ENCODE data around the gene KRTAP3-3. TPM values are rescaled to one million over a fixed set of nuclear protein-coding genes. Genes with fewer than 3 reads are reported as not detected.

Gene KRTAP3-3
- total RNA-seq, 1 donor = not detected

DNA sequence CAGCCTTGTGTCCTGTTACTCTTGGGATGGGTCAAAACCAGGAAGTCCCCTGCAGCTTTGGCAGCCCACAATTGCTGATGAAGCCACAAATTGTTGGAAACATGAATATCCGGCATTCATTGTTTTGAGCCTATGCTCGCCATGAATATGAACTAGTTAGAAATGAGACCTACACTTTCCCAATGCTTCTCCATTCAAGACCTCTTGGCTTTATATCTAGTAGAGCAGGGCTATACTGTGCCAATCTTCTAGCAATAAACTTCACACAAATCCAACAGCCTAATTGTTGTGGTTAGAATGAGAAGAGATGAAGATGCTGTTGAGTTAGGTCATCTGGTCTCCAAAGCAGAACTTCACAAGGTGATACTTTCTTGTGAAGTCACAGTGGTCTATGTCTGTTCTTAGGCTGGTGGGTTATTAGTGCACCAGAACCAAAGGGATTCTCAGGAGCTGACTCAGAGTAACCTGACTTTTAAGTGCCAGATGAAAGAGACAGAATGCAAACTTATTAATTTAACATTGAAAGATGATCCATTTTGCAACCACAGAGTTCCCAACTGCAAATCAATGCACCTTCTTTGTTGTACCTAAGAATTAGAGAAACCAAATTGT, 42.8 kb downstream of the KRTAP3-3 start:
- TF ChIP-seq, protein P1, sequence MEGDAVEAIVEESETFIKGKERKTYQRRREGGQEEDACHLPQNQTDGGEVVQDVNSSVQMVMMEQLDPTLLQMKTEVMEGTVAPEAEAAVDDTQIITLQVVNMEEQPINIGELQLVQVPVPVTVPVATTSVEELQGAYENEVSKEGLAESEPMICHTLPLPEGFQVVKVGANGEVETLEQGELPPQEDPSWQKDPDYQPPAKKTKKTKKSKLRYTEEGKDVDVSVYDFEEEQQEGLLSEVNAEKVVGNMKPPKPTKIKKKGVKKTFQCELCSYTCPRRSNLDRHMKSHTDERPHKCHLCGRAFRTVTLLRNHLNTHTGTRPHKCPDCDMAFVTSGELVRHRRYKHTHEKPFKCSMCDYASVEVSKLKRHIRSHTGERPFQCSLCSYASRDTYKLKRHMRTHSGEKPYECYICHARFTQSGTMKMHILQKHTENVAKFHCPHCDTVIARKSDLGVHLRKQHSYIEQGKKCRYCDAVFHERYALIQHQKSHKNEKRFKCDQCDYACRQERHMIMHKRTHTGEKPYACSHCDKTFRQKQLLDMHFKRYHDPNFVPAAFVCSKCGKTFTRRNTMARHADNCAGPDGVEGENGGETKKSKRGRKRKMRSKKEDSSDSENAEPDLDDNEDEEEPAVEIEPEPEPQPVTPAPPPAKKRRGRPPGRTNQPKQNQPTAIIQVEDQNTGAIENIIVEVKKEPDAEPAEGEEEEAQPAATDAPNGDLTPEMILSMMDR (IDR thresholded peaks at IDR 0.05; ENCODE audit: extremely low read depth, low read depth, low read length) = no peak
- Histone ChIP-seq H3K27me3 (ENCODE audit: insufficient read depth, low read length) (no peaks in the 10 kb centered on the region), H3K4me3 (ENCODE audit: insufficient read depth, low read length) (no peak overlapping the region), H4K20me1 (ENCODE audit: insufficient read depth, low read length) (no peaks in the 10 kb centered on the region), H2AFZ (ENCODE audit: low read length) (no peak overlapping the region), H3K9me3 (ENCODE audit: low read depth, low read length) (no peaks in the 10 kb centered on the region), H3K4me2 (ENCODE audit: insufficient read depth, low read length) (no peak overlapping the region), H3K4me1 (ENCODE audit: insufficient read depth, low read length) (peaks cover 43% of the 10 kb centered on the region), H3K36me3 (ENCODE audit: insufficient read depth, low read length) (no peaks in the 10 kb centered on the region), H3K79me2 (ENCODE audit: insufficient read depth, low read length) (no peaks in the 10 kb centered on the region), H3K27ac (ENCODE audit: low read depth, low read length) (peak overlapping the region; percentile 98)
- no peak for DNase-seq (ENCODE audit: insufficient read length, low spot score, missing footprints)

DNA sequence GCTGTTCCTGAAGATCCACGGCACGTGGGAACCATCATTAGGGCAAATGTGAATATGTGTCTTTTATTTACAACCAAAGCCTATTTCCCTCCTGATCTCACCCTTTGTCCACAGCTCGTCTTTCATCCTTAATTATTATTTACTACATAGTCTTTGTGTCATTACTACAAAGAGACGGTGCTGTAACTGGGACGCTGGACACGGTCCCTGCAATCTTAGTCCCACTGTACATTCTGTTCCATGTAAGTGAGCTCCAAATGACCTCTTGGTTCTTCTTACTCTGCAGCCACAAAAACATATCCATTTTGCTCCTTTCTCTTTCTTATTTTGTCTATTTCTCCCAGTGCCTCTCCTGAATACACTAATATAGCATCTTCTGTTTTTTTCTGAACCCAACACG, 43.8 kb downstream of the KRTAP3-3 start:
- no peaks in the 10 kb centered on the region for H3K36me3 ChIP-seq (ENCODE audit: insufficient read depth, low read length)
- no peak overlapping the region for H3K27ac ChIP-seq (ENCODE audit: low read depth, low read length)
- no peaks in the 10 kb centered on the region for H4K20me1 ChIP-seq (ENCODE audit: insufficient read depth, low read length)
- H3K9me3 ChIP-seq (ENCODE audit: low read depth, low read length) = no peaks in the 10 kb centered on the region
- H3K4me3 ChIP-seq (ENCODE audit: insufficient read depth, low read length) = no peak overlapping the region
- no peak for DNase-seq (ENCODE audit: insufficient read length, low spot score, missing footprints)
- no peaks in the 10 kb centered on the region for H3K27me3 ChIP-seq (ENCODE audit: insufficient read depth, low read length)
- no peaks in the 10 kb centered on the region for H3K79me2 ChIP-seq (ENCODE audit: insufficient read depth, low read length)
- TF ChIP-seq, protein P1 (IDR thresholded peaks at IDR 0.05; ENCODE audit: extremely low read depth, low read depth, low read length) = no peak
- no peak overlapping the region for H3K4me2 ChIP-seq (ENCODE audit: insufficient read depth, low read length)
- H3K4me1 ChIP-seq (ENCODE audit: insufficient read depth, low read length) = peaks cover 36% of the 10 kb centered on the region
- peak overlapping the region; percentile 23 for H2AFZ ChIP-seq (ENCODE audit: low read length)

DNA sequence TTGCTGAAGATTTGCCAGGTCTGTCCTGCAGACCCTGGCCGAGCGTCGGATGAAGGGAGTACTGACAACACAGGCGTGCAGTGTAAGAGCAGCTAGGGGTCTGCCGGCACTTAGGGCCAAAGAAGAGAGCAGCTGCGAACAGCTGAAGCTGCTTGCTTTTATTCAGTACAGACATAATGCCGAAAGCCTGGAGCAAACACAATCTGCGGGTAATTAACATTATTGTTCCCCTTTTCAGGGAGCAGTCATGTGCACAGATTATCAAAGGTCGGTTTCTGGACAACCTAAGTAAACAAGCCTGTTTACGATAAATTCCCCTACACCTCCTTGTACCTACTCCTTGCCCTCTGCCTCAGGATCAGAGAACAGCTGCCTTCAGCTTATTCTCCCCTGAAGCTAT, 44.5 kb downstream of the KRTAP3-3 start:
- H2AFZ ChIP-seq (ENCODE audit: low read length) = peak overlapping the region; percentile 74

DNA sequence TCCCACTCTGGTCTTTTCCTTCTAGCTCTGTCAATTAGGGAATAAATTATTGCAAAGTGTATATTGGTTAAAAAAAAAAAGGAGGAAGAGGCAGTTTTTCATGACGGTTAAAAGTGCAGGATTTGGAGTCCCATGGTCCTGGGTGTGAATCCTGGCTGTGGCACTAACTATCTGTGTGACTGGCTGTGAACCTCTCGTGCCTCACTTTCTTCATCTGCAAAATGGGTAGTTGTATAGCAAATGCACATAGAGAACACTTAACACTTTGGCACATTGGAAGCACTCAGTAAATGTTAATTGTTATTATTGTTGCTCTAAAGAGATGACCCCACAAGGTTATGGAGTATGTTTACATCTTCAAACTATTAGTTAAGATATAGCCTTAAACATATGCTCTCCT, 46.0 kb downstream of the KRTAP3-3 start:
- no peaks in the 10 kb centered on the region for H3K36me3 ChIP-seq (ENCODE audit: insufficient read depth, low read length)
- TF ChIP-seq, protein P1 (IDR thresholded peaks at IDR 0.05; ENCODE audit: extremely low read depth, low read depth, low read length) = no peak
- no peak for DNase-seq (ENCODE audit: insufficient read length, low spot score, missing footprints)
- no peak overlapping the region for H3K4me3 ChIP-seq (ENCODE audit: insufficient read depth, low read length)
- peak overlapping the region; percentile 30 for H2AFZ ChIP-seq (ENCODE audit: low read length)
- H4K20me1 ChIP-seq (ENCODE audit: insufficient read depth, low read length) = no peaks in the 10 kb centered on the region
- no peak overlapping the region for H3K27ac ChIP-seq (ENCODE audit: low read depth, low read length)
- no peaks in the 10 kb centered on the region for H3K9me3 ChIP-seq (ENCODE audit: low read depth, low read length)
- no peak overlapping the region for H3K4me2 ChIP-seq (ENCODE audit: insufficient read depth, low read length)
- peaks cover 19% of the 10 kb centered on the region for H3K4me1 ChIP-seq (ENCODE audit: insufficient read depth, low read length)
- no peaks in the 10 kb centered on the region for H3K79me2 ChIP-seq (ENCODE audit: insufficient read depth, low read length)
- H3K27me3 ChIP-seq (ENCODE audit: insufficient read depth, low read length) = no peaks in the 10 kb centered on the region

More for the DNA sequence above, 44.5 kb downstream of the KRTAP3-3 start:
- TF ChIP-seq, protein P1 (IDR thresholded peaks at IDR 0.05; ENCODE audit: extremely low read depth, low read depth, low read length) = no peak
- no peaks in the 10 kb centered on the region for H3K27me3 ChIP-seq (ENCODE audit: insufficient read depth, low read length)
- H3K4me2 ChIP-seq (ENCODE audit: insufficient read depth, low read length) = no peak overlapping the region
- H3K4me3 ChIP-seq (ENCODE audit: insufficient read depth, low read length) = no peak overlapping the region
- H3K4me1 ChIP-seq (ENCODE audit: insufficient read depth, low read length) = peaks cover 32% of the 10 kb centered on the region
- H3K27ac ChIP-seq (ENCODE audit: low read depth, low read length) = no peak overlapping the region
- no peaks in the 10 kb centered on the region for H3K9me3 ChIP-seq (ENCODE audit: low read depth, low read length)
- no peaks in the 10 kb centered on the region for H4K20me1 ChIP-seq (ENCODE audit: insufficient read depth, low read length)
- no peaks in the 10 kb centered on the region for H3K36me3 ChIP-seq (ENCODE audit: insufficient read depth, low read length)
- no peaks in the 10 kb centered on the region for H3K79me2 ChIP-seq (ENCODE audit: insufficient read depth, low read length)
- no peak for DNase-seq (ENCODE audit: insufficient read length, low spot score, missing footprints)
